Lower leg skin (tissue), 3 donors: ENCODE results near the gene ARHGAP15.

Experiments used
- CTCF ChIP-seq, 3 donors: fragments of 450-650 bp; IDR thresholded peaks; one replicate each; pipeline ENCODE4 v1.5.1; 2016; ENCODE audit warnings: antibody characterized with exemption in 3 of 3, mild to moderate bottlenecking in 3 of 3, moderate library complexity in 2 of 3
- POLR2A ChIP-seq, 2 donors: fragments of 450-650 bp; IDR thresholded peaks; one replicate each; pipeline ENCODE4 v1.6.1; 2016 to 2017; ENCODE audit warnings: antibody characterized with exemption in 2 of 2, mild to moderate bottlenecking in 1 of 2, moderate library complexity in 1 of 2

- TF ChIP-seq CTCF (IDR thresholded peaks at IDR 0.05) (no peak), POLR2A (IDR thresholded peaks at IDR 0.05) (no peak)
Measured at GRCh38 chr2:143564419-143564818, 435.2 kb downstream of the ARHGAP15 start.
